ENCODE measurements around the gene VENTX. TPM values are rescaled to one million over a fixed set of nuclear protein-coding genes. Genes with fewer than 3 reads are reported as not detected.
A peak's percentile ranks its signal among the peaks of the same experiment; 100 is the strongest.

The VENTX gene
- total RNA-seq, 1 experiment from 2014 or later, result 28.0 TPM

DNA sequence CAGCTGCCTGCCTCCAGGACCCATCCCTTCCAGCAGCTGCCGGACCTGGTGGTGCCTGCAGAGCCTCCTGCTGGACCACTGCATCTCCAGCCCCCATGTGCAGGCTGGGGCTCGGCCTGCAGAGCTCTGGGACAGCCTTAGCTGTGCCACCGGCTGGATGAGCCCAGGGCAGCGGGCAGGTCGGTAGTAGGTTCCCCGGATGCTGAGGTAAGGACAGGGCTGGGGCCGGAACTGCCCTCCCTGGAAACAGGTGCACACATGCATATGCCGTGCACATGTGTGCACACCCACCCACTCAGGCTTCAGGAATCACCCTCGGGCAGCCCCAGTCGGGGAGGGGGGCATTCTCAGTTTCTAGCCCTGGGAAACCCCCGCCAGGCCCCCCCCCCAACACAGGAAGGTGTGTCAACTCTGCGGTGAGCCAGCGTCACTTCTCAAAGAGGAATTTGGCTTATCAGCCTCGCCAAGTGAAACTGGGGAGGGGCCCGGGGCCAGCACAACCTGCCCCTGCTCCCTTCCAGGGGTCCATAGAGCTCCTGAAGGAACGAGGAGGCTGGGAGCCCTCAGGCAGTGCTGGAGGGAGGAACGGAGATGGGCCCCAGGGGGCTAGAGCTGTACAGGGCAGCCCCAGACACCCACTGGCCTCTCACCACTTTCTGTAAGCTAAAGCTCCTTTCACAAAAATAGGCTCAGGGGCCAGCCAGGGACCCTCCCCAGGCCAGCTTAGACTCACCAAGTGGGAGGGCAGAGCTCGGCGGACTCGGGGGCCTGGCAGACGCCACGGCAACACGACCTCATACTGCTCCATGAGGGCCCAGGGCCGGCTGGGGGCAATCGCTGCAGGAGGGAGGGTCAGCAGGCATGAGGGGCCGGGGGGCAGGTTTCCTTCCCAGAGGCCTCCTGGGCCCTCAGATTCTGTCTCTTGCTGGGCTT is 37.4 kb downstream of the VENTX start (continued):
- TF ChIP-seq ZNF138 (CRISPR knock-in tag; conservative IDR thresholded peaks at IDR 0.05), result no peak
- TF ChIP-seq TP53 (CRISPR knock-in tag; IDR thresholded peaks at IDR 0.05), result no peak
- TF ChIP-seq EMX1 (CRISPR knock-in tag; IDR thresholded peaks at IDR 0.05), result no peak
- no peak for TF ChIP-seq ZBTB21 (CRISPR knock-in tag; IDR thresholded peaks at IDR 0.05; ENCODE audit: borderline replicate concordance)
- TF ChIP-seq PRRX2 (CRISPR knock-in tag; IDR thresholded peaks at IDR 0.05), result no peak
- TF ChIP-seq, protein P1, sequence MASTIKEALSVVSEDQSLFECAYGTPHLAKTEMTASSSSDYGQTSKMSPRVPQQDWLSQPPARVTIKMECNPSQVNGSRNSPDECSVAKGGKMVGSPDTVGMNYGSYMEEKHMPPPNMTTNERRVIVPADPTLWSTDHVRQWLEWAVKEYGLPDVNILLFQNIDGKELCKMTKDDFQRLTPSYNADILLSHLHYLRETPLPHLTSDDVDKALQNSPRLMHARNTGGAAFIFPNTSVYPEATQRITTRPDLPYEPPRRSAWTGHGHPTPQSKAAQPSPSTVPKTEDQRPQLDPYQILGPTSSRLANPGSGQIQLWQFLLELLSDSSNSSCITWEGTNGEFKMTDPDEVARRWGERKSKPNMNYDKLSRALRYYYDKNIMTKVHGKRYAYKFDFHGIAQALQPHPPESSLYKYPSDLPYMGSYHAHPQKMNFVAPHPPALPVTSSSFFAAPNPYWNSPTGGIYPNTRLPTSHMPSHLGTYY (CRISPR knock-in tag; IDR thresholded peaks at IDR 0.05), result no peak
- TF ChIP-seq SMAD3 (CRISPR knock-in tag; IDR thresholded peaks at IDR 0.05; ENCODE audit: borderline replicate concordance), result no peak

DNA sequence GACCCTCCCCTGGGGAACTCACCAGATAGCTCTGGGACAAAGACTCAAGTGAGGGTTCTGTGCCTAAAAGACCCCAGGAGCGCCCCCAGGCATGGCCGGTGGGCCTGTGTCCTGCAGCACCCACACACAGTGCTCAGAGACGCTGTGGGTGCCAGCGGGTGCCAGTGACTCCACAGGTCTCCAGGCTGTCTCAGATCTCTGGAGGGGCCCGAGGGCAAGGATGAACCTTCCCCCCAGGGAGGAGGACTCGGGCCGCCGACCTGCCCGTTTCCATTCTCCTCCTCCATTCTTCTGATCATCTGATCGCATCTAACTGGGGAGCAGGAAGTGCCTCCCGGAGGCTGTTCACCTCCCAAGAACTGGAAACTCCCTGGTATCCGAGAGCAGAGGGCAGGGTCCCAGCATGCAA is 38.0 kb downstream of the VENTX start:
- POLR2A ChIA-PET, result no interaction called here
- no peaks in the 10 kb centered on the region for H3K9me3 Mint-ChIP-seq
- H3K27ac Mint-ChIP-seq, result no peak overlapping the region
- no peaks in the 10 kb centered on the region for H3K36me3 Mint-ChIP-seq
- peaks cover 6% of the 10 kb centered on the region; the same call in 1 of the 2 replicates for H3K4me1 Mint-ChIP-seq
- TF ChIP-seq NFYB (CRISPR knock-in tag; conservative IDR thresholded peaks at IDR 0.05; ENCODE audit: low read depth) (no peak), SP1 (CRISPR knock-in tag; conservative IDR thresholded peaks at IDR 0.05) (no peak), ETV6 (CRISPR knock-in tag; IDR thresholded peaks at IDR 0.05) (no peak), NR3C1 (CRISPR knock-in tag; conservative IDR thresholded peaks at IDR 0.05; ENCODE audit: low read depth) (no peak), FOXP1 (CRISPR knock-in tag; IDR thresholded peaks at IDR 0.05; ENCODE audit: borderline replicate concordance) (no peak), NR2C2 (CRISPR knock-in tag; IDR thresholded peaks at IDR 0.05) (no peak), ELF4 (CRISPR knock-in tag; IDR thresholded peaks at IDR 0.05; ENCODE audit: low read depth) (no peak), HMGA2 (CRISPR knock-in tag; IDR thresholded peaks at IDR 0.05) (no peak), NFE2L1 (CRISPR knock-in tag; IDR thresholded peaks at IDR 0.05) (no peak)
- TF ChIP-seq, protein P2, sequence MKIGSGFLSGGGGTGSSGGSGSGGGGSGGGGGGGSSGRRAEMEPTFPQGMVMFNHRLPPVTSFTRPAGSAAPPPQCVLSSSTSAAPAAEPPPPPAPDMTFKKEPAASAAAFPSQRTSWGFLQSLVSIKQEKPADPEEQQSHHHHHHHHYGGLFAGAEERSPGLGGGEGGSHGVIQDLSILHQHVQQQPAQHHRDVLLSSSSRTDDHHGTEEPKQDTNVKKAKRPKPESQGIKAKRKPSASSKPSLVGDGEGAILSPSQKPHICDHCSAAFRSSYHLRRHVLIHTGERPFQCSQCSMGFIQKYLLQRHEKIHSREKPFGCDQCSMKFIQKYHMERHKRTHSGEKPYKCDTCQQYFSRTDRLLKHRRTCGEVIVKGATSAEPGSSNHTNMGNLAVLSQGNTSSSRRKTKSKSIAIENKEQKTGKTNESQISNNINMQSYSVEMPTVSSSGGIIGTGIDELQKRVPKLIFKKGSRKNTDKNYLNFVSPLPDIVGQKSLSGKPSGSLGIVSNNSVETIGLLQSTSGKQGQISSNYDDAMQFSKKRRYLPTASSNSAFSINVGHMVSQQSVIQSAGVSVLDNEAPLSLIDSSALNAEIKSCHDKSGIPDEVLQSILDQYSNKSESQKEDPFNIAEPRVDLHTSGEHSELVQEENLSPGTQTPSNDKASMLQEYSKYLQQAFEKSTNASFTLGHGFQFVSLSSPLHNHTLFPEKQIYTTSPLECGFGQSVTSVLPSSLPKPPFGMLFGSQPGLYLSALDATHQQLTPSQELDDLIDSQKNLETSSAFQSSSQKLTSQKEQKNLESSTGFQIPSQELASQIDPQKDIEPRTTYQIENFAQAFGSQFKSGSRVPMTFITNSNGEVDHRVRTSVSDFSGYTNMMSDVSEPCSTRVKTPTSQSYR (CRISPR knock-in tag; IDR thresholded peaks at IDR 0.05), result no peak
- TF ChIP-seq, protein P3, sequence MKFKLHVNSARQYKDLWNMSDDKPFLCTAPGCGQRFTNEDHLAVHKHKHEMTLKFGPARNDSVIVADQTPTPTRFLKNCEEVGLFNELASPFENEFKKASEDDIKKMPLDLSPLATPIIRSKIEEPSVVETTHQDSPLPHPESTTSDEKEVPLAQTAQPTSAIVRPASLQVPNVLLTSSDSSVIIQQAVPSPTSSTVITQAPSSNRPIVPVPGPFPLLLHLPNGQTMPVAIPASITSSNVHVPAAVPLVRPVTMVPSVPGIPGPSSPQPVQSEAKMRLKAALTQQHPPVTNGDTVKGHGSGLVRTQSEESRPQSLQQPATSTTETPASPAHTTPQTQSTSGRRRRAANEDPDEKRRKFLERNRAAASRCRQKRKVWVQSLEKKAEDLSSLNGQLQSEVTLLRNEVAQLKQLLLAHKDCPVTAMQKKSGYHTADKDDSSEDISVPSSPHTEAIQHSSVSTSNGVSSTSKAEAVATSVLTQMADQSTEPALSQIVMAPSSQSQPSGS (CRISPR knock-in tag; IDR thresholded peaks at IDR 0.05; ENCODE audit: borderline replicate concordance, low read depth), result no peak
- TF ChIP-seq, protein P1 (CRISPR knock-in tag; IDR thresholded peaks at IDR 0.05), result no peak
- TF ChIP-seq, protein P4, sequence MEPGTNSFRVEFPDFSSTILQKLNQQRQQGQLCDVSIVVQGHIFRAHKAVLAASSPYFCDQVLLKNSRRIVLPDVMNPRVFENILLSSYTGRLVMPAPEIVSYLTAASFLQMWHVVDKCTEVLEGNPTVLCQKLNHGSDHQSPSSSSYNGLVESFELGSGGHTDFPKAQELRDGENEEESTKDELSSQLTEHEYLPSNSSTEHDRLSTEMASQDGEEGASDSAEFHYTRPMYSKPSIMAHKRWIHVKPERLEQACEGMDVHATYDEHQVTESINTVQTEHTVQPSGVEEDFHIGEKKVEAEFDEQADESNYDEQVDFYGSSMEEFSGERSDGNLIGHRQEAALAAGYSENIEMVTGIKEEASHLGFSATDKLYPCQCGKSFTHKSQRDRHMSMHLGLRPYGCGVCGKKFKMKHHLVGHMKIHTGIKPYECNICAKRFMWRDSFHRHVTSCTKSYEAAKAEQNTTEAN (CRISPR knock-in tag; IDR thresholded peaks at IDR 0.05), result no peak
- DNase-seq (ENCODE audit: low spot score) (no peak), ATAC-seq (no peak; the same call in 1 of the 2 replicates)
- H3K4me3 Mint-ChIP-seq, result peak overlapping the region; percentile 54
- no peaks in the 10 kb centered on the region for H3K27me3 Mint-ChIP-seq (ENCODE audit: low read depth)
- CTCF ChIA-PET, result interaction anchor here (0.6 to 2.6 kb wide), 13 partner anchors 9 to 475 kb away, joined by 3 to 23 read pairs (median 5); no protein-coding TSS in a partner anchor
